ENCODE measurements around the gene RAB11B. TPM values are rescaled to one million over a fixed set of nuclear protein-coding genes. Genes with fewer than 3 reads are reported as not detected.
A peak's percentile ranks its signal among the peaks of the same experiment; 100 is the strongest.

The RAB11B gene
- total and polyA plus RNA-seq, 2 of the 13 experiments (the other 11 are each of a cell fraction or from before 2014, with no cell fraction given), result 6.0 to 28.4 TPM

DNA sequence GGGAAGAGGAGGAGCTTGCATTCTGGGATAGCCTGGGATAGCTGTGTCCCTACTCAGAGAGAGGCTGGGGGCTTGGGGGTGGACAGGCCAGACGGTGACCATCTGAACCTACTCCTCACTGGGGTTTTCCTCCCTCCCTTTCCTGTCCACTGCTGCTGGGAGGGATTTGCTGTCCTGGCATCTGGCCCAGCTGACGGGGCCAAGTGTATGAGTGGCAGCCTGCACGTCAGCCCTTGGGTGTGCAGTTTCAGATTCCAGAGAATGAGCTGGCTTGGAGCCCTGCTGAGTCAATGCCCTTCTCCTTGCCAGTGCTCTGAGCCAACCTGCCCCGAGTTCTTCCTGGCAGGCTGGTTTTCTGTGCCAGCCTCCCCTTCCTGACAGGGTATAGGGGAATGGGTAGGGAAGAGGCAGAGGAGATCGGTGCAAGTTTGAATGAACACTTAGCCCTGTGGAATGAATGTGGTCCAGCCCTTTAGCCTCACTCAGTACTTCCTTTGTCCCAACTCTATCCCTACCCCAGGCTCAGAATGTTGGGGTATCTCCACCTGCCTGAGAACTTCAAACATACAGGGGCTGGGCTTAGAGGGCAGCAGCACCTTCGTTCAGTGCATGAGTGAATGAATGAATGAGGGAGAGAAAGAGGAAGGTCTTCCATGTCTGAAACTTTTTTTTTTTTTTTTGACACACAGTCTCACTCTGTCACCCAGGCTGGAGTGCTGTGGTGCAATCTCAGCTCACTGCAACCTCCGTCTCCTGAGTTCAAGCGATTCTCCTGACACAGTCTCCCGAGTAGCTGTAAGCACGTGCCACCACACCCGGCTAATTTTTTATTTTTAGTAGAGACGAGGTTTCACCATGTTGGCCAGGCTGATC is 28.0 kb upstream of the RAB11B start (continued):
- no peak for TF ChIP-seq ZXDC (CRISPR knock-in tag; IDR thresholded peaks at IDR 0.05)
- no peak for TF ChIP-seq THAP7 (CRISPR knock-in tag; IDR thresholded peaks at IDR 0.05)
- no peak for TF ChIP-seq PRPF4 (IDR thresholded peaks at IDR 0.05; ENCODE audit: low read depth, low read length, poor library complexity, severe bottlenecking)
- TF ChIP-seq CREM (IDR thresholded peaks at IDR 0.05), result peak; percentile 26; the same call in 1 of the 2 replicates
- TF ChIP-seq CREM (CRISPR knock-in tag; IDR thresholded peaks at IDR 0.05), result no peak
- TF ChIP-seq IRF9 (CRISPR knock-in tag; IDR thresholded peaks at IDR 0.05; ENCODE audit: borderline replicate concordance), result 0 out of 2 replicates have a peak, but pooled peaks have one; percentile 49
- TF ChIP-seq FLYWCH1 (CRISPR knock-in tag; IDR thresholded peaks at IDR 0.05), result no peak
- no peak for TF ChIP-seq ZNF768 (CRISPR knock-in tag; IDR thresholded peaks at IDR 0.05)
- TF ChIP-seq AGO1 (IDR thresholded peaks at IDR 0.05; ENCODE audit: low read depth, low read length, poor library complexity, severe bottlenecking), result no peak
- TF ChIP-seq ZNF800 (CRISPR knock-in tag; IDR thresholded peaks at IDR 0.05), result peak; percentile 33; the same call in 1 of the 2 replicates
- TF ChIP-seq RBFOX2 (IDR thresholded peaks at IDR 0.05; ENCODE audit: low read depth, low read length), result no peak
- TF ChIP-seq HHEX (CRISPR knock-in tag; IDR thresholded peaks at IDR 0.05), result no peak
- no peak for TF ChIP-seq ZNF782 (CRISPR knock-in tag; IDR thresholded peaks at IDR 0.05; ENCODE audit: borderline replicate concordance)
- peak; percentile 54; the same call in 1 of the 2 replicates for TF ChIP-seq ETV5 (CRISPR knock-in tag; IDR thresholded peaks at IDR 0.05; ENCODE audit: borderline replicate concordance)
- TF ChIP-seq KDM5B (CRISPR knock-in tag; IDR thresholded peaks at IDR 0.05; ENCODE audit: borderline replicate concordance), result no peak
- no peak for TF ChIP-seq ATM (IDR thresholded peaks at IDR 0.05; ENCODE audit: borderline replicate concordance)
- no peak for TF ChIP-seq ZNF792 (CRISPR knock-in tag; IDR thresholded peaks at IDR 0.05)
- TF ChIP-seq PCBP1 (IDR thresholded peaks at IDR 0.05; ENCODE audit: borderline replicate concordance, low read depth, low read length), result 0 out of 2 replicates have a peak, but pooled peaks have one; percentile 33
- no peak for TF ChIP-seq SNAI1 (CRISPR knock-in tag; IDR thresholded peaks at IDR 0.05; ENCODE audit: borderline replicate concordance)
- TF ChIP-seq SMYD3 (CRISPR knock-in tag; IDR thresholded peaks at IDR 0.05), result no peak
